Right lobe of liver (tissue), 4 donors: ENCODE results near the gene CCDC174.

Source experiments
- POLR2A ChIP-seq: fragments of 450-650 bp; IDR thresholded peaks from one replicate; pipeline ENCODE4 v1.6.1; 2017; ENCODE audit warnings: antibody characterized with exemption, mild to moderate bottlenecking
- TF ChIP-seq, protein P1 (sequence below), 4 donors: fragments of 200-600 bp in 3 of 4; fragments of 450-650 bp in 1 of 4; IDR thresholded peaks; one replicate each; pipeline versions ENCODE4 v1.5.1 to v1.8.0; 2016 to 2022; ENCODE audit warnings: antibody characterized with exemption in 4 of 4, mild to moderate bottlenecking in 2 of 4
- donor health status: DM: no; HTN: no; CAD: no.
- donor health status: DM: no; HTN: no; CAD: no.
- donor health status: DM: no; HTN: yes; CAD: no.

DNA sequence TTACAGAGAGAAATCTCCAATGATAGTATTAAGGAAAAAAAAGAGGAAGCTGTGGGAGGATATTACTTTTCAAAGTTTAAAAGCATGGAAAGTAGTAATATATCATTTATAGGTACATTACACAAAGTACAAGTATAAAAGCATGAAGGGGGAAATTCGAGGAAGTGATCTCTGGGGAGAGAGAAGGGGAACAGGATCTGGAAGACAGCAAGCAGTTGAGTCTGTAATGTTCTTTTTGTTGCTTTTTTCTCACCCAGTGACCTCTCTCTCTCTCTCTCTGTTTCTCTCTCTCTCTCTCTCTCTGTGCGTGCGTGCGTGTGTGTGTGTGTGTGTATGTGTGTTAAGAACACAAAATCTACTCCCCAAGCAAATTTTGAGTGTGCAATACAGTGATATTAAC is 33.6 kb downstream of the CCDC174 start:
- TF ChIP-seq, protein P1, sequence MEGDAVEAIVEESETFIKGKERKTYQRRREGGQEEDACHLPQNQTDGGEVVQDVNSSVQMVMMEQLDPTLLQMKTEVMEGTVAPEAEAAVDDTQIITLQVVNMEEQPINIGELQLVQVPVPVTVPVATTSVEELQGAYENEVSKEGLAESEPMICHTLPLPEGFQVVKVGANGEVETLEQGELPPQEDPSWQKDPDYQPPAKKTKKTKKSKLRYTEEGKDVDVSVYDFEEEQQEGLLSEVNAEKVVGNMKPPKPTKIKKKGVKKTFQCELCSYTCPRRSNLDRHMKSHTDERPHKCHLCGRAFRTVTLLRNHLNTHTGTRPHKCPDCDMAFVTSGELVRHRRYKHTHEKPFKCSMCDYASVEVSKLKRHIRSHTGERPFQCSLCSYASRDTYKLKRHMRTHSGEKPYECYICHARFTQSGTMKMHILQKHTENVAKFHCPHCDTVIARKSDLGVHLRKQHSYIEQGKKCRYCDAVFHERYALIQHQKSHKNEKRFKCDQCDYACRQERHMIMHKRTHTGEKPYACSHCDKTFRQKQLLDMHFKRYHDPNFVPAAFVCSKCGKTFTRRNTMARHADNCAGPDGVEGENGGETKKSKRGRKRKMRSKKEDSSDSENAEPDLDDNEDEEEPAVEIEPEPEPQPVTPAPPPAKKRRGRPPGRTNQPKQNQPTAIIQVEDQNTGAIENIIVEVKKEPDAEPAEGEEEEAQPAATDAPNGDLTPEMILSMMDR (IDR thresholded peaks at IDR 0.05): no peak
- no peak for TF ChIP-seq POLR2A
